GM21526 (cell line): ENCODE measurements around the gene ABITRAM.
"Not testable (repeated sequence)": the region's sequence is repeated elsewhere in the genome, so short reads cannot be mapped to it uniquely, and the experiment has no call there.

Experiments
- ATAC-seq: cut with Tn5 transposase; IDR thresholded peaks from one replicate; pipeline ENCODE4 v1.9.1; 2021; ENCODE audit warnings: moderate library complexity; ENCODE audit not compliant: unreplicated experiment, low FRiP score

ABITRAM gene

DNA sequence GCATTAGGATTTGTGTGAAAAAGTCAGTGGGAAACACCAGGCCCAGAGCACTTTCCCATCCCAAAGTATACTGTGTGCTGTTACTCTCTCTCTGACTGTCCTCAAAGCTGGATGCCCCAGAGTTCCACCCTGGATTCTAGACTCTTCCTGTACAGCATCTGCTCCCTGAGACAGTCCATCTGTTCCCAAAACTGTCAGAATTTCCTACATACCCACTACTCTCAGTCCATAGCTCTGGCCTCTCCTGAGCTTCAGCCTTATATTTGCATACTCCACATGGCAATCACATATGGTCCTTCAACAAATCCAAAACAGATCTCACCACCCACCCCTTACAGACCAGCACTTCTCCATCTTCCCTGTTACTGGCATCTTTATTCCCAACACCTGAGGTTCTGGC is 9.7 kb upstream of the ABITRAM start:
- ATAC-seq = no peak

DNA sequence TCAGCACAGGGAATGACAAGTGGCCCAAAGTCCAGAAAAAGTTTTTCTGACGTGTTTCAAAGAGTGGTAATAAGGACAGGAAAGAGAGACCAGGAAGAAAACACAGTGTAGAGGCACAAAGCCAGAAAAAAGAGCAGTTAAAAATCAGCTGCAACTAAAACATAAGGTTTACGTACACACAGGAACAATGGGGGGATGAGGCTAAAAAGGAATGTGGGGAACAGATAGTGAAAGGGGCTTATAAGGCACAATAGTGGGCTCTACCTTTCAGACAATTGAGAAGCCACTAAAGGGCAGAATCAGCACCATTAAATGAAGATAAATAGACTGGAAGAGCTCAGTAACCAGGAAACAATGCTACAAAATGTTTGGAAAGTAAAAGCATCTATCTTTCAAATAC is 5.8 kb upstream of the ABITRAM start:
- ATAC-seq = no peak

DNA sequence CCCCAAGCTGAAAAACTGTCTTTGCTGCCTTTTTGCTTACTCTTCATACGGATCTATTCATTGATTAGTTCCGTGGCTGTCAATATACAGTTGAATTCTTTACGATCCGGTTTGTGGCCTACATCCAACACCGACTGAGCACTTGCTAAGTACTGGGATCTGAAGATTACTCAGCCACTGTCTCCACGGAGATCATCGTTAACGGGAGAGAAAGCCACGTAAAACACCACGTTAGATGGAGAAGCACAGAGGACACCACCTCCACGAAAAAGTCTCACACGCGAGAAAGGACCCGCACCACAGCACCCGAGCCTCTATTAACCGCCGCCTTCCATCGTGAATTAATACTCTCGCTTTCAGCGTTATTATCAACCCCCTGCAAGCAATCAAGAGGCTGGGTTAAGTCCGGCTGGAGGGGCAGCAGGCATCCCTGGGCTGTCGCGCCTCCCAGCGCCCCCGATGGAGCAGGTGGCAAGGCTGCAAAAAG is 926 bp upstream of the ABITRAM start:
- no peak for ATAC-seq

DNA sequence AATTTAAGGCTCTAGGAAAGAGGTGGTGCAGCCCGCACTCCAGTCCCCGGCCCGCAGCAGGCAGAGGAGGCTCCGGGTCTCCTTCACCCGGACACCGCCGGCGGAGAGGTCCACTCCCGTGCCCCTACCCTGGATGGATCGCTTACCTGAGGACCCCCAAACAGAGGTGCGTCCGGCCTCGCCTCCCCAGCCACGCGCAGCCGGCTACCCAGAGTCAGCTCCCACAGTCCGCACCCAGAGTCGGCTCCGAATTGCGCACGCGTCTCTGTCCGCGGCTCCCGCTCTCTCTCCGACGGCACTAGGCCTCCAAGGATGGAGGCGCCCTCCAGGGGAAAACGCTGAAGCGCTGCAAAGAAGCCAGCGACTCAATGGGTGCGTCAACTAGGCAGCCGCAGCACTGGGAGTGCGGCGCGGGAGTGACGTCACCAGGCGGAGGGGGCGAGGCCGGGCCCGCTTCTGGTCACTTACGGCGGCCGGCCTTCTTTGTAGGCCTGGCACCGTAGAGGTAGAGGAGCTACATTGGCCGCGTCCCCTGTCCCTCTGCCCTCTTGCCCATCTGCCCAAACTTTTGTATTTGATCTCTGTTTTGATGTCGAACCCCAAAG is 380 bp upstream of the ABITRAM start, which contains the start of gene ELP1:
TSS of gene ELP1 (minus strand) at position 407 of the 605 bp plus-strand sequence. CDS start 2,978 bp downstream, outside the sequence.
- peak; percentile 90 for ATAC-seq

DNA sequence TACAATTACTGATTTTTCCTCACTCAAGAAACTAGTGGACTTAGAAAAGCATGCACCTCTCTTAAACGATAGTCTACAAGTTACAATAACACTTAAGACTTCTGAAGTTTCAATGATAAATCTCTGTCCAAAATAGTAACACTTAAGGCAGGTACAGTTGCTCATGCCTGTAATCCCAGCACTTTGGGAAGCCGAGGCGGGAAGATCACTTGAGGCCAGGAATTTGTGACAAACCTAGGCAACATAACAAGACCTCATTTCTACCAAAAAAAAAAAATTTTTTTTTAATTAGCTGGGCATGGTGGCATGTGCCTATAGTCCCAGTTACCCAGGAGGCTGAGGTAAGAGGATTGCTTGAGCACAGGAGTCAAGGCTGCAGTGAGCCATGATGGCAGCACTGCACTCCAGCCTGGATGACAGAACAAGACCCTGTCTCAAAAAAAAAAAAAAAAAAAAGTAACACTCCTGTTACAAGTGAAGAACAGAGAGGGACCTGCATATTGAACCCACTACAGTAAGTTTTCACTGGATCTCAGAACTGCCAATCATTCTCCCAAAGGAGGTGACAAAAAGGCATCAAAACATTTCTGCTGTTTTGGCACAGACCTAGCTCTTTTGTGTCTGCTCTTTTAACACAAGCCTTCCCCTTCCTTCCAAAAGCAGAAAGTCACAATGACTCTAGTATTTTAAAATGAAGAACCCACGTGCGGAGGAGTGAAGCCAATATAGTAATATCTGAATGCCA is 3.5 kb downstream of the ABITRAM start:
- ATAC-seq = no peak

DNA sequence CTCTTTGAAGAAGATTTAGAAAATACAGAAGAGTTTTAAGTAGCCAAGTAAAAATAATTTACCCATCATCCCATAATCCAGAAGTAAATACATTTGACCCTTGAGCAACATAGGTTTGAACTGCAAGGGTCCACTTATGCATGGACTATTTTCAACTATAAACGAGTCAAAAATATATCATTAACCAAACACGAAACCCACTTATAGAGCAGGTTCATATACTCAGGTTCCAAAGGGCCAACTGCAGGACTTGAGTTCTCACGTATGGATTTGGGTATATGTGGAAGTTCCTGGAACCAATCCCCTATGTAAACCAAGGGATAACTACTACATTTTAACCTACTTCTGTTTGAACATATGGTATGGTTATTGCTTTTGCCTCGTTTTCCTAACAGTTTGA is 5.8 kb downstream of the ABITRAM start:
- ATAC-seq = no peak

DNA sequence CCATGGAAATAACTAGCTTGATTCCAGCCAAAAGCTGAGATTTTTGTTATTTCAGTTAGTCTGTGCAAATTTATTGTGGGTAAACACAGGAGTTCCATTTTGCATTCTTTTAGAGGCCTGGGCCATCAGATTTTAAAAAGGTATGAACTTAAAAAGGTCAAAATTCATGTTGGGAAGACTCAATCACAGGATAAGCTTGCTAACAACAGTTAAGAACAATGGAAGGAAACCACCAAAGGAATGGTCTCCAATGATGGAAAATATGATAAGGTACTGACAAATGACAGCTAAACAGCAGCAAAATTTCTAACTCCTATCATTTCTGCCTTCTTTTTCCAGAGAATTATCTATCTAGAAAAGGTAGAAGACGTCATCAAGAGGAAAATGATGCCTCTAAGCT is 16.0 kb downstream of the ABITRAM start:
- no peak for ATAC-seq

DNA sequence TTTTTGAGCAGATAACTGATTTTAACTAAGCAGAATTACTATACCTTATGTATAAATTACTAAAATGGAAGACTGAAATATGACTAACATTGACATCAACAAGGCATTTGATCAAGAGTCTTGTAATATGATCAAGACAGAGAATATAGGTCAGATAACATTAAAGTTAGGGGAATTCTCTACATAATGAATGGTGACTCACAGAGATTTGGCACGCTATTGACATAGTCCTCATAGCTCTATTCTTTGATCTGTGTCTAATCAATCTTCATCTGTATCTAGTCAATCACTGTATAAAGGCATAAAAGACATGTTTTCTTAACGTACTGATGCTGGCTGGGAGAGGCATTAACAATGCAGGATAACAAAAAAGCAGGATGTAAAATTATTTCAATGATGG is 17.4 kb downstream of the ABITRAM start:
- ATAC-seq = no peak

DNA sequence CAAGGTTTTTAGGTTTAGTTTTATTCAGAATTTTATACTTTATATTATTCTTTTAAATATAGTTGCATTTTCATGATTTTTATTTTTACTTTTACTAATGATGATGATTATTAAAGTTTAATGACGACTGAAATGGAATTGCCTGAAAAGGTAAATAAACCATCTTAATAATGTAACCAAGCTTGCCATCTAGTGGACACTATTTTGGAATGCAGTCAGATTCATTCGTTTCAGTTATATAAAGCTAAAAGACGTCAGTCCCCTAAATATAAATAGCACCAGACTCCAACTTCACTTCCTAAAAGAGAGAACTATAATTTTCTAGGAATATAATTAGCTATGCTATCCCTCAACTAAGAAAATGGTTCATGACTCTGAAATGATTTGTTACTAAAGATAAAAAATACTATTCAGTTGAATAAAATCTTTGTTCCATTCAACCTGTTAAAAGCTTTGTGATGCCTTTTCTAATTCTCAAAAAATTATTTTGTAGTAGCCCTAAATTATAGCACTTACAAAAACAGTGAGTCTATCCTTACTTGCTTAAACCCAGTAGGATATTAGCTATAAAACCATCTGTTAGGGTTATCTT is 19.9 kb downstream of the ABITRAM start:
- no peak for ATAC-seq

DNA sequence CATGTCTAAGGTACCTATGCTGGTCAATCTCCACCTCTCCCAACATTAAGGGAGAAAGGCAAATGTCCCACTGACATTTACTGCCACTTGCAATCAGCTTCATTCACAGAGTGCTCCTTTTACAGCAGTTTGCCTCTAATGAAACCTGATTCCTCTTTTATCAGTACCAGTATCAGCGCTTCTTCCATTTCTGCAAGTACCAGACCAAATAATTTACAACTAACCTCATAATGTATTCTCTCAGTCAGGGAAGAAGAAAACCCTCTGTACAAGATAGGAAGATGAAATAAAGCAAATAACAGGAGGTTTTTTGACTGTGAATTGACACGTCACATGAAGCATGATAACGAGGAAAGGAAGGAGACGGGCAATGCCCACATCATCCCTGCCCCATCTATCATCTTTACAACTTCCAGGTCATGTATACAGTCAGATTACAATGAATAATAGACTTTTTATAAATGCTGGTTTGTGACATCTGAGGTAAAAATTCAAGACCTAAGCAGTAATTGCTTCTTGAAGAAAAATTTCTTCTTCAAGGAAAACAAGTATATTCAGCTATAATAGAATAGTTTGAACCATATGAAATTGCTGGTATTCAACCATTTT is 21.9 kb downstream of the ABITRAM start:
- ATAC-seq = no peak

DNA sequence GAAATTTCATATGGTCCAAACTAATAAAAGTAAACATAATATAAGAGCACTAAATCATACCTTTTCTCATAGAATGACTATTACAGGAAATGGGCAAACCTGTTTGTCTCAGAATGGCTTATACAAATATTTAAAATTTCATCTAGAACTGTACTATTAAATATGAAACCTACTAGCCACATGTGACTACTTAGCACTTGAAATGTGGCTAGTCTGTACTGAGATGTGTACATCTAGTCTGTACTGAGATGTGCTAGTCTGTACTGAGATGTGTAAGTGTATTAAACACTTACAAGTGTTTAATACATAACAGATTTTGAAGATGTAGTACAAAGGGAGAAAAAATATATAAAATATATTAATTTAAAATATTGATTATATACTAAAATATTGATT is 22.4 kb downstream of the ABITRAM start:
- ATAC-seq = no peak

DNA sequence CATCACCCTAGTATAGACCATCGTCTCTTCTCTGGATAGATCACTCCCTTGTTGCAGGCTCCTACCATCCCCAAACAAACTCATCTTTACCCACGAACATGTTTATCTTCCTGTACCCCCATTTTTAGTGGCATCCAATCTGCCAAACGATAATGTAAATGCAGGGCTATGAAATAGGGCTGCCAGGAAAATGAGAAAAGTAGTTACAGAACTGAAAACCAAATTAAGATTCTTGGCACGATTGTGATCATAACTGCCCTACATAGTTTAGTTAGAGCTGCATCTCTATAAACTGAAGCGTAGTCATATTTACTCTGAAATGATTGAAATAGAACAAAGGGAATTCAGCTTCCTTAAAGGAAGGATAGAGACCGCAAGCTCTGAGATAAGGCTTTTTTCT is 26.1 kb downstream of the ABITRAM start:
- no peak for ATAC-seq

DNA sequence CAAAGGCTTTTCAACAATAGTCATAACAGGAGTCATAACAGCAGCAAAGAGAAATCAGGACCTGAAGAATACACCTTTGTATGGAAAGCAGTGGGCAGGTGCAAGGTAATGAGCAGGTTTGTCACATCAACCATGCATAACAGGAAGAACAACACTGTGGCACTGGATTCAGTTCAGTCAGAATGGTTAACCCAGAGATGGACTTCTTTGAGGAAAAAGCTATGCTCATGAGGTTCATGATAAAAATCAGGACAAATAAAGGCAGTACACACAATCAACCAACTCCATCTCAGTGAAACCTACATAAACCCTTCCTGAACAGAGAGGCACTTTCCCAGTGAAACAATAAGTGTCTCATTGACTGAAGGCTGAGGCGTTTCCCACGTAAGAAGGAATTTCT is 27.0 kb downstream of the ABITRAM start:
- no peak for ATAC-seq

DNA sequence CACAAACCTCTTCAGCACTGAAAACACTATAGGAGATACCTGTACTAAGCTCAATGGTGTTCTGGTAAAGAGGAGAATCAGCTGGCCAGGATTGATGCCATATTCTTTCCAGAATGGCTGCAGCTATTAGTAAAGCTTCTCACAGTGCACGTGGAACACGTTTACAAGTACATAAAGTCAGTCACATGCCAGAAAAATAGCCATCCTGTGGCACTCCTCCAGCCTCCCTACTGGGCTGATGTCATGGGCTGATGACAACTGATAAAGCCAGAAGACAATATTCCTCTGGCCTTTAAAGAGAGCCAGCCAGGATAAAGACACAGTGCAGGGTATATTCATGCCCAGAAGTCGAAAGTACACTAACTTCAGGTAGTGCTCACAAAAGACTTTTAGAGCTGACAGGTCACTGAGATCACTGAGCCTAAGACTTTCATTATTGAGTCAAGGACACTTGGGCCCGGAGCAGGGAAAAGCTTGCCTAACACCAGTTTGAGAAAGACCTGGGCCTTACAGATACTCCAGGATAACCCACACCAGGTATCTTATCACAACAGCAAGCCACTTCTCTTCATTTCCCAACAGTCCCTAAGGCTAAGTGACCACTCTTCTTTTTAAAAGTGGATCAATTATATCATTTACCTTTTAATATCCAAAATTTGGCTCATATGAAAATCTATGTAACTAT is 29.4 kb downstream of the ABITRAM start:
- ATAC-seq = no peak

DNA sequence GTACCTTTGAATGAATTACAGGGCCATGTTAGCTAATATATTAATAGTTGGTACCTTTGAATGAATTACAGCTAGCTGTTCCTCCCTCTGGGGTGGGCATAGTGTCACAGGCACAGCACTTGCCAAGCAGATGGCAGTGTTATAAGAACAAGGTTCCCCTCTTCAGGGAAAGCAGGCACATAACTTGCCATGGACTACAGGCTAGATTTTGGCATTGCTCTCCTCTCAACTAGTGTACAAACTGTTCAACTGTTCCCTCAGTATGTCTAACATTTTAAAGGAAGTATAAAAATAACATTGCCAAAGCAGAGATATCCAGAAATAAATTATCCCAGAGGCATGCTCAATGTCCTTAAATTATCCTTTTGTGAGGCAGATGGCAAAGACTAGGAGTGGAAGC is 33.7 kb downstream of the ABITRAM start:
- no peak for ATAC-seq

DNA sequence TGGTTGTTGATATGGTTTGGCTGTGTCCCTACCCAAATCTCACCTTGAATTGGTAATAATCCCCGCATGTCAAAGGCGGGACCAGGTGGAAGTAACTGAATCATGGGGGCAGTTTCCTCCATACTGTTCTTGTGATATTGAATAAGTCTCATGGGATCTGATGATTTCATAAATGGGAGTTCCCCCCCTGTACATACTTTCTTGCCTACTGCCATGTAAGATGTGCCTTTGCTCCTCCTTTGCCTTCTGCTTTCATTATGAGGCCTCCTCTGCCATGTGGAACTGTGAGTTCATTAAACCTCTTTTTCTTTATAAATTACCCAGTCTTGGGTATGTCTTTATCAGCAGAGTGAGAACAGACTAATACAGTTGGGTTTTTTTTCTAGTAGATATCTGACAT is 37.2 kb downstream of the ABITRAM start:
- ATAC-seq = not testable (repeated sequence)

DNA sequence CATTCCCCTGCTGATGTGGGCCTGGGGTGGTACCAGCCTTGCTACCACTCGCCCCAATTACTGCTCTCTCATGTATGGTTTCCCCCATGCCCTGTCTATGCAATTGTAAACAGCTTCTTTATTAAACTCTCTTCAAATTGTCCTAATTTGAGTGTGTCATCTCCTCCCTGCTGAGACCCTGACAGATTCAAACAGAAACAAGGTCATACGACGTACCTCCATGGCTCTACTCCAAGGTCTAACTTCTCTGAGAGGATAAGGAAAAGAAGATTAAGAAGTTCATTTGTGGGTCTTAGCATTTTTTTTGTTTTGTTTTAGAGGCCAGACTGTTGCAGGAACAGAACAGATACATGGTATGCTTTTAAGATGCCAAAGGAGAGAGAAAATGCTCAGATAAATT is 38.0 kb downstream of the ABITRAM start:
- no peak for ATAC-seq

DNA sequence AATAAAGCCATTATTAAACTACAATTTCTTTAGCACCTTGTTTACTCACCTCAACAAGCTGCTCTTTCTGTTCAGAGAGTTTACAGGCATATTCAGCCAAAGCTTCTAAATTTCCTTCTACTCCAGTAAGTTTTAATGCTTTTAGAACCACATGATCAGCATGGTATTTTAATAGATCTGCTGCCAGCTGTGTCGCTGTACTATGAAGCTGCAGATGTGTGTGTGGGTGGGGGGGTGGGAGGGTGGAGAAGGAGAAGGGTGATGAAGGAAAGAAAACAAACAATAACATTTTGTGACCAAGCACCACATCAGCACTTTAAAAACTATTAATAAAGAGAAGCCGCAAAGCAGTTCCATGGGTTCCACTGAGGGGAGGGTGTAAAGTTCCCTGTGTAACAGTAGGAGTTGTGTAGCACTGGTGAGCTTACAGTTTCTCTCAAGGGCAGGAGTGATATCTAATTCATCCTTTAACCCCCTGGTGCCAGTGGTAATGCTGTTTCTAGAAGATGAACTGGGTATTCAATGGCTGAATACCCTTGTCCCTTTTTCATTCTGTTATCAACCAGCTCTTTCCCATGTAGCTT is 38.5 kb downstream of the ABITRAM start:
- ATAC-seq = no peak

DNA sequence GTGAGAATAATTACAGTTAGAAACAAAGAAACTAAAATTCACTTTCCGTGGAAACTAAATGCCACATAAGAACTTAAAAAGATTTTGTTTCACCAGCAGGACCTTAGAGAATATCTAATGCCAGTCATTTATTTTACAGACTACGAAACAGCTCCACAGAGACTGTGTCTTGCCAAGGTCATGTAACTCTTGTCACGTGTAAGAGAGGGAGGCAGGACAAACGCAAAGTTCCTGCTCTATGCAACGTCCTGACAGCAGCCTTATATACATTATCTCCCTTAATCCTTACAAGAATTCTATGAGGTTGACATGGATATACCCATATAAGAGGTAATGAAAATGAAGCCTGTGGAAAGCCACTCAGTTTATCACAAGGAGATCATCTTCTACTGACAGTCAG is 39.7 kb downstream of the ABITRAM start:
- ATAC-seq = no peak

DNA sequence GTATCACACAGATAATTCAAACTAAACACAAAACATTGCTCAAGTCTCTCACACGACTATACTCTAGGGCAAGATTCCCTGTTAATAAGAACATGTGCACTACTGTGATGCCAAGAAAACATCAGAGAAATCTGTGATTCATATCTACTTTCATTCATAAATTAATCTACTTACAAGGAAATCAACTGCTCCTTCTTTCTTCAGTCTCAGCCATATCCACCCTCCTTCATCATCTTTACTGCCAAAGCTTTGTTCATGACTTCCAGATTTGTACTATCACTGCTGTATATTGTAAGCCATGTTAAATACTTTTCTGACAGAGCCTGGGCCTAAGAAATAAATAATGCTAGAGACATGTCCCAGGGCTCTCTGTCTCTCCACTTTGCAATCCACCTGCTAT is 44.0 kb downstream of the ABITRAM start:
- ATAC-seq = no peak
